GM18502 (cell line): Measurements from ENCODE around the gene DHX58.

Experiments used
- ATAC-seq: cut with Tn5 transposase; IDR thresholded peaks from one replicate; pipeline ENCODE4 v1.9.1; 2021; ENCODE audit warnings: mild to moderate bottlenecking; ENCODE audit not compliant: unreplicated experiment, poor library complexity

The DHX58 gene

DNA sequence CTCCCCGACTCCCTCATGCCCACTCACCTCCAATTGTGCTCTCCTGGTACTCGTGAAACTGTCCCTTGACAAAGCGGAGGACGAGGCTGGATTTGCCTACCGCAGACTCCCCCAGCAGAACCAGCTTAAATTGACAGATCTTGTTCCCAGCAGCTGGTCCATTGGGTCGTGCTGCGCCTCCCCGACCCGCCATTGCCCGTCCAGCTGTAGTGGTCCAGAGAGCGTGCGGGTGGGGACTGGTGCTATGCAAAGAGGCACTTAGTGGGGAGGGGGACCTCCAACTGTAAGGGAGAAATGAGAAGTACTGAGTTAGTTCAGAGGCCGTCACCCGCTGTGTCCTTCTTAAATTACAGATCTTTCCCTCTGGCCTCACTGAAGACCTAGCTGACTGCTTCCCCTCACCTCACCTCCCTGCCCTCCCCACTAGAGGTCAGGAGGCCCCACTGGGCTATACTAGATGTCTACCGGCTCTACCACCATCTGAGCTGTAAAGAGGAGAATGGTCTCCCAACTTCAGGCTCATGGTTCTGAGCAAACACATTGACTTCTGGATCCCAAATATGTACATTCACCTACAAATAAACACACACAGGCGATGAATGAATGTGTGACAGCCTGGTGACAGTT, 17.9 kb upstream of the DHX58 start:
- ATAC-seq = no peak

DNA sequence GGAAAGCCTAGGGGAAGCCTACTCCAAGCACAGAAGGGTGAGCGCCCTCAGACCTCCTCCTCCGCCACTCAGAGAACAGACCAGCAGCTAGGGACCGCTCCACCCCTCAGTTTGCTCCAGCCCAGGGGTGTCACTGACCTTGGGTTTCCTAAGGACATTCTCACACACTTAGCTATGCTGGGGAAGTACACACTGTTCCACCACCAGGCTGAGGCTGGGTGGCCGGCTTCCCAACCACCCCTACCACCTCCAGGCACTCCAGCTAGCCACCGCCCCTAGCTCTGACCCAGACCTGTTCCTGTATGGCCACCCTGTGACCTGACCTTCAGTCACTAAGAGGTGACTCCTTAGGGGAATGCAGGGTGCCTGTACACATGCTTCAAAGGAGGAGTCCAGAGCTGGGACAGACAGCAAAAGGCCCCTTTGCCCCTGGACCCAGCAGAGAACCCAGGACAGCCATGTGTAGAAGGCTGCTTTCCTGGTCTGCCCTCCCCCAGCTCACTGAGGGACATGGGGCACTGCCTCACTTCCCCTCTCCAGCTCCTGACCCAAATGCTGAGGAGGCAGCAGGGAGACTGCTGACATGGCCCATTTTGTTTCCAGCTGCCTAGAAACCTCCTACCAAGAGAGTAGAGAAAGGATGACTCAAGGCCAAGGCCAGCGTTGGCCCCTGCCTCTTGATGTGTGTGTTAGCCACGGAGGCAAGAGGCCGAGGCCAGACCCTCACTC, 16.8 kb upstream of the DHX58 start:
- ATAC-seq = no peak

GRCh38 chr17:42127414-42127813, 14.9 kb upstream of the DHX58 start:
- no peak for ATAC-seq

- ATAC-seq = no peak
These were observed 14.3 kb upstream of the DHX58 start for GRCh38 chr17:42126836-42127235.

DNA sequence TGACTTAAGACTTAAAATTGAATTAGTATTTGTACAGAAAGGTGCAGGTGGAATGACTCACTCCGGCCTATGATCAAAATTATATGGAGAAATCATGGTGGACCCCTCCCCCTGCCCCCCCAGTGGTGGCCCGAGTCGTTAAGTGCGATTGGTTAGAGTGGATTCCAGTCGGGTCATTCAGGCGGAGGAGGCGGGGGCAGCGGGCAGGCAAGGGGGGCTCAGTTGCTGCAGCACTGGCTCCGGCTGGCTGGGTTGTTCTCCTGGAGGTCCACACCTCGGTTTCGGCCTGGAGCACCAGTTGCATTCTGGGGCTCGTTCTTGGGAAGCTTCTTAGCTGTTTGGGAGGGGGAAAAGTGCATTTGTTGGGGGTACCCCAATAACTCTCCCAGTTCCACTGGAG, 13.1 kb upstream of the DHX58 start:
- ATAC-seq = no peak

DNA sequence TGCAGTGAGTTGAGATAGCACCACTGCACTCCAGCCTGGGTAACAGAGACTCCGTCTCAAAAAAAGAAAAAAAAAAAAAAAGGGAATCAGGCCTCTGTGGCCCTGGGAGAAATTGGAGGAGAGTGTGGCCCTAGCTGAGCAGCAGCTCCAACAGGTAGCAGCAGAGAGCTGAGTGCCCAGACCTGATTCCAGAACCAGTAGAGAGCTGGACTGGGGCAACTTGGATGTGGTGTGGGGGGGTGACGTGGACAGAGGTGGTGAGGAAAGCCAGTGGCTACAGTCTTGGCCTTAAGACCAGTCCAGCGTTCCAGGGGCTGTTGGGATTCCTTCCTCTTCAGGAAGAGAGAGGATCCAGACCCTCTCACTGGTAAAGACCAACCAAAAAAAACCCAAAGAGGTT, 11.7 kb upstream of the DHX58 start:
- ATAC-seq = no peak

GRCh38 chr17:42122371-42123303, 10.1 kb upstream of the DHX58 start, which contains the start of gene HSPB9:
HSPB9 (plus strand) TSS chr17:42122804; CDS start chr17:42122851, 47 bp downstream.
- ATAC-seq = no peak

- peak; percentile 74 for ATAC-seq
These were observed 8.6 kb upstream of the DHX58 start, which contains the start of gene KAT2A for GRCh38 chr17:42120770-42121769. KAT2A (minus strand) TSS chr17:42121367; CDS start chr17:42121304, 63 bp downstream.

- ATAC-seq = no peak
These were observed 7.8 kb upstream of the DHX58 start for GRCh38 chr17:42120161-42120769.

GRCh38 chr17:42119301-42119700, 6.8 kb upstream of the DHX58 start:
- no peak for ATAC-seq

DNA sequence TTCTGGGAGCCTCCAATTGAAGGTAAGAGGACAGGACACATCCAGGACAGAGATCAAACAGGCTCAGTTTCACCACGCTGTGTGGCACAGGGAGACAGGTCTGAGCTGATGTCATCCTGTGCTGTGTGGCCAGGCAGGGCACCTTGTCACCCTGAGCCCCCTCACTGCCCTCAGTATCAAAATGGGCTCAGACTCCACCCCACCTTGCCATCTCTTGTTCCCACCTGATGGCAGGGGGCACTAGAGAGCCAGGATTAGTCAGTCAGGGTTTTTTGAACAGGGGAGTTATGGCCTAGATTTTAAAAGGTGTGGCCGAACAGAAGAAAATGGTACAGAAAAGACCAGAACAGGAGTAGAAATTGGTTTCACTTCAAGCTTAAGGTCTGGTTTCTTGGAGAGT, 6.0 kb upstream of the DHX58 start:
- no peak for ATAC-seq

- no peak for ATAC-seq
These were observed 5.6 kb upstream of the DHX58 start for GRCh38 chr17:42118126-42118510.

DNA sequence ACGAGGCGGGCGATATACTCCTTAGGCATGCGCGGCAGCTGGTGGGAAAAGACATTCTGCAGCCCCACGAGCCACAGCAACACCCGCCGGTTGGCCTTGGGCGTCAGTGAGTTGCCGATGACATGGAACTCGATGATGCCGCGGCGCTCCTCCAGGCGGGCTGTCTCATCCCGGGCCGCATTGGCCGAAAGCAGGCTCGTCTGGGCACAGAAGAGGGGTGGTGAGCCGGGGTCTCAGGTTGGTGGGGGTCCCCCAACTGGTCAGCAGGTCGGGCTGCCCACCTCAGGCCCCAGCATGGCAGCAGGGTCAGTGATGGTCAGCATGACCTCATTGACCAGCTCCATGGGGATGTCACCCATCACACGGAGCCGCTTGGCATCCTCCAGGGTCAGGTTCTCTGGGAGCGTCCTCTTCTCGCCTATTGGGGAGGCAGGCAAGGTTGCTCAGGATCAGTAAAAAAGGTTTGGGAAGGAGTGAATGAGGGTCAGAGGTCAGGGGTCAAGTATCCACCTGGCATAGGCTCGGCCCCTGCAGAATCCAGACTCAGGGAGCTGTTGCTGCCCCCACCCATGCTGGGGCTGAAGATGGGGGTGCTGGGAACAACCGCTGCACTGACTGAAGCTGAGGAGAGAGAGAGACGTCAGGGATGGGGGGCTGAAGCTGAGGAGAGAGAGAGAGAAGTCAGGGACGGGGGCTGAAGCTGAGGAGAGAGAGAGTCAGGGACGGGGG, 5.0 kb upstream of the DHX58 start:
- no peak for ATAC-seq

DNA sequence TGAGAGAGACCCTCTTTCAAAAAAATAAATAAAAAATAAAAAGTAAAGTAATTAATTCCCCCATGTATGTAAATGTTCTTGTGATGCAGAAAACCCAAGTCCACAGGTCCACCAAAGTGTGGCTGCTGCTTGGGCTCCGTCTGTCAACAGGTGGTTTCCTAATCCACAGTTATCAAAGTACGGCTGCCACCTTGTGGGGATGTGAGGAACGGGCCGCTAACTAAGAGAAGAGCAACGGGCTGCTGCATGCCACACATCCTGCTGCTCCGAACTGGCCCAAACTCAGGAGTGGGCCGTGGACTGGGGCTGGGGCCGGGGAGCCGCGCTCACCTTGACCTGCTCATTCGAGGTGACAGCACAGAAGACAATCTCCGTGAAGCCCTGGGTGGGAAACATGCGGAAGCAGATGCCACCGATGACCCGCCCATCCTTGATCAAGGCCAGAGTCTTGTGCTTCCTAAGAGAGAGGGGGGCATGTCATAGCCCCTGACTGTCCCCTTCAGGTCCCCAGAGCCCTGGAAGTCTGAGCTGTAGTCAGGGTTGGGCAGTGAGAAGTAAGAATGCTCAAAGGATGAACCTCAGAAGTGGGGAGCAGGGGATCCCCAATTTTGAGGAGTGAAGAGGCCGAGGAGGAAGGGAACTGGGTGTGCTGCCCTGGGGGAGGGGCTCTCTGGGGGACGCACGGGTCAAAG, 4.3 kb upstream of the DHX58 start:
- no peak for ATAC-seq

DNA sequence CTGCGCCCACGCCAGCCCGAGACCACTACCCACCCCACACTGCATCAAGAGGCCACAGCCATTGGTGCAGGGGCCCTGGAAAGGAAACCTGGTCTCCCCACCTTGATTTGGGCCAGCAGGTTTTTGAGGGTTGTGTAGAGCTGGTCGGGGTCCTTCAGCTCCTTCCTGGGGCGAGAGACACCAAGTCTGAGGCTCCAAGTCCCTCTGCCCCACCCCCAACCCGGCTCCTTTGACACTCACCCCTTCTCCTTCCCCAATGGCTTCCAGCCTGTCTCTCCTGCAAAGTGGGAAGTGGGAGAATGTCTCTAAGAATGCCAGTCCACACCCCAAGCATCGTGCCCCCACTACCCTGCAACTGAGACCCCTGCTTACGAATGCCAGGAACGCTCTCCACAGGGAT, 1.6 kb upstream of the DHX58 start:
- ATAC-seq = no peak

DNA sequence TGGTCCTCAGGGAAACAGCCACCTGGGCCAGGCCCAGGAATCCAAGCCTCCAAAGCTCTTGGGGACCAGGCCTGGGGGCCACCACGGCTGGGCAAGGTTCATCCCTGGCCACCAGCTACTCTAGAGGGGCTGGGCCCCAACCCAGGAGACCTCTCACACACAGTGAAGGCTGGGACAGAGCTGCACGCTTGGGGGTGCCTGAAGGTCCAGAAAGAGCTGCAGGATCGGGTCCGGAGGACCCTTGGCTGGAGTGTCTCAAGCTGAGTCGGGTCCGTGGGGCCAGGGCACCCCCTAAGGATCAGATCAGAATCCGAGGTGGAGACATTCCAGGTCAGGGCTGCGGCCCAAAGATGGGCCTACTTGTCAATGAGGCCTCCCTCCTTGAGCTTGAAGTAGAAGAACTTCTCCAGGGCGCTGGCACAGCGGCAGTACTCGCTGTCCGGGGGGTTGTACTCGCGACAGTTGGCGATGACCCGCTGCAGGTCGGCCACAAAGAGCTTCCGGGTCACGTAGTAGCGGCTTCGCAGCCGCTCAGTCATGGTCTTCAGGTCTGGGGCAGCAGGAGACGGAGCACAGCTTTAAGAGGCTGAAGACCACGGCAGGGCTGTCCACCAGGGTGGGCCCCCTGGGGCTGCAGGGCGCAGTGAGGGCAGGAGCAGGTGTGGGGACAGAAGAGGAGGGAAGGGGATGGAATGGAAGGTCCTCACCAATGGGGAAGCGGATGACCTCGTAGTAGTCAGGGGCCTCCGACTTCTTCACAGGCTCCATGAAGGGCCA, 967 bp upstream of the DHX58 start:
- ATAC-seq = no peak

- ATAC-seq = peak; percentile 11
These were observed 503 bp downstream of the DHX58 start for GRCh38 chr17:42111871-42112551.
